Measurements from ENCODE around the gene HOXB3.

The HOXB3 gene

GRCh38 chr17:48577330-48577945, 12.6 kb downstream of the HOXB3 start (continued):
- TF ChIP-seq GLIS2 (tag by site-specific recombination; IDR thresholded peaks at IDR 0.05): peak; percentile 59
- TF ChIP-seq ZNF660 (tag by site-specific recombination; IDR thresholded peaks at IDR 0.05): peak; percentile 82; the same call in 1 of the 2 replicates
- peak; percentile 99 for TF ChIP-seq ZNF843 (tag by site-specific recombination; IDR thresholded peaks at IDR 0.05)
- no peak for TF ChIP-seq ZNF768 (tag by site-specific recombination; IDR thresholded peaks at IDR 0.05)
- TF ChIP-seq ZNF146 (tag by site-specific recombination; IDR thresholded peaks at IDR 0.05): 0 out of 2 replicates have a peak, but pooled peaks have one; percentile 17
- peak; percentile 91 for TF ChIP-seq ZNF580 (tag by site-specific recombination; IDR thresholded peaks at IDR 0.05)
- TF ChIP-seq ZBTB17 (tag by site-specific recombination; IDR thresholded peaks at IDR 0.05): peak; percentile 56
- TF ChIP-seq ZNF416 (tag by site-specific recombination; IDR thresholded peaks at IDR 0.05): no peak
- TF ChIP-seq ZBTB7A (tag by site-specific recombination; IDR thresholded peaks at IDR 0.05; ENCODE audit: low read depth): no peak; the same call in 1 of the 2 replicates
- TF ChIP-seq ZNF341 (tag by site-specific recombination; IDR thresholded peaks at IDR 0.05; ENCODE audit: low read depth): peak; percentile 60
- peak; percentile 92 for TF ChIP-seq ZIC2 (tag by site-specific recombination; IDR thresholded peaks at IDR 0.05)
- TF ChIP-seq ZNF610 (tag by site-specific recombination; IDR thresholded peaks at IDR 0.05; ENCODE audit: borderline replicate concordance): peak; percentile 73; the same call in 1 of the 2 replicates
- TF ChIP-seq KLF8 (tag by site-specific recombination; IDR thresholded peaks at IDR 0.05): peak; percentile 81
- 0 out of 2 replicates have a peak, but pooled peaks have one; percentile 9 for TF ChIP-seq ZNF37A (tag by site-specific recombination; IDR thresholded peaks at IDR 0.05)
- TF ChIP-seq ZNF239 (tag by site-specific recombination; IDR thresholded peaks at IDR 0.05): no peak
- TF ChIP-seq ZBTB21 (tag by site-specific recombination; IDR thresholded peaks at IDR 0.05): 0 out of 2 replicates have a peak, but pooled peaks have one; percentile 42
- TF ChIP-seq, protein P1, sequence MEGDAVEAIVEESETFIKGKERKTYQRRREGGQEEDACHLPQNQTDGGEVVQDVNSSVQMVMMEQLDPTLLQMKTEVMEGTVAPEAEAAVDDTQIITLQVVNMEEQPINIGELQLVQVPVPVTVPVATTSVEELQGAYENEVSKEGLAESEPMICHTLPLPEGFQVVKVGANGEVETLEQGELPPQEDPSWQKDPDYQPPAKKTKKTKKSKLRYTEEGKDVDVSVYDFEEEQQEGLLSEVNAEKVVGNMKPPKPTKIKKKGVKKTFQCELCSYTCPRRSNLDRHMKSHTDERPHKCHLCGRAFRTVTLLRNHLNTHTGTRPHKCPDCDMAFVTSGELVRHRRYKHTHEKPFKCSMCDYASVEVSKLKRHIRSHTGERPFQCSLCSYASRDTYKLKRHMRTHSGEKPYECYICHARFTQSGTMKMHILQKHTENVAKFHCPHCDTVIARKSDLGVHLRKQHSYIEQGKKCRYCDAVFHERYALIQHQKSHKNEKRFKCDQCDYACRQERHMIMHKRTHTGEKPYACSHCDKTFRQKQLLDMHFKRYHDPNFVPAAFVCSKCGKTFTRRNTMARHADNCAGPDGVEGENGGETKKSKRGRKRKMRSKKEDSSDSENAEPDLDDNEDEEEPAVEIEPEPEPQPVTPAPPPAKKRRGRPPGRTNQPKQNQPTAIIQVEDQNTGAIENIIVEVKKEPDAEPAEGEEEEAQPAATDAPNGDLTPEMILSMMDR (tag by site-specific recombination; IDR thresholded peaks at IDR 0.05): no peak
- TF ChIP-seq, protein P2, sequence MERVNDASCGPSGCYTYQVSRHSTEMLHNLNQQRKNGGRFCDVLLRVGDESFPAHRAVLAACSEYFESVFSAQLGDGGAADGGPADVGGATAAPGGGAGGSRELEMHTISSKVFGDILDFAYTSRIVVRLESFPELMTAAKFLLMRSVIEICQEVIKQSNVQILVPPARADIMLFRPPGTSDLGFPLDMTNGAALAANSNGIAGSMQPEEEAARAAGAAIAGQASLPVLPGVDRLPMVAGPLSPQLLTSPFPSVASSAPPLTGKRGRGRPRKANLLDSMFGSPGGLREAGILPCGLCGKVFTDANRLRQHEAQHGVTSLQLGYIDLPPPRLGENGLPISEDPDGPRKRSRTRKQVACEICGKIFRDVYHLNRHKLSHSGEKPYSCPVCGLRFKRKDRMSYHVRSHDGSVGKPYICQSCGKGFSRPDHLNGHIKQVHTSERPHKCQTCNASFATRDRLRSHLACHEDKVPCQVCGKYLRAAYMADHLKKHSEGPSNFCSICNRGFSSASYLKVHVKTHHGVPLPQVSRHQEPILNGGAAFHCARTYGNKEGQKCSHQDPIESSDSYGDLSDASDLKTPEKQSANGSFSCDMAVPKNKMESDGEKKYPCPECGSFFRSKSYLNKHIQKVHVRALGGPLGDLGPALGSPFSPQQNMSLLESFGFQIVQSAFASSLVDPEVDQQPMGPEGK (tag by site-specific recombination; IDR thresholded peaks at IDR 0.05): peak; percentile 92
- peak; percentile 92 for TF ChIP-seq ZBTB8A (tag by site-specific recombination; IDR thresholded peaks at IDR 0.05)
- peak; percentile 95 for TF ChIP-seq BCL11B (tag by site-specific recombination; IDR thresholded peaks at IDR 0.05; ENCODE audit: low read depth)
- TF ChIP-seq ZNF223 (tag by site-specific recombination; IDR thresholded peaks at IDR 0.05): peak; percentile 30; the same call in 1 of the 2 replicates
- TF ChIP-seq ZNF585B (tag by site-specific recombination; IDR thresholded peaks at IDR 0.05): no peak
- no peak for TF ChIP-seq SETDB1 (IDR thresholded peaks at IDR 0.05; ENCODE audit: insufficient read length, low read length)
- TF ChIP-seq ZNF114 (tag by site-specific recombination; IDR thresholded peaks at IDR 0.05): no peak
- TF ChIP-seq, protein P3, sequence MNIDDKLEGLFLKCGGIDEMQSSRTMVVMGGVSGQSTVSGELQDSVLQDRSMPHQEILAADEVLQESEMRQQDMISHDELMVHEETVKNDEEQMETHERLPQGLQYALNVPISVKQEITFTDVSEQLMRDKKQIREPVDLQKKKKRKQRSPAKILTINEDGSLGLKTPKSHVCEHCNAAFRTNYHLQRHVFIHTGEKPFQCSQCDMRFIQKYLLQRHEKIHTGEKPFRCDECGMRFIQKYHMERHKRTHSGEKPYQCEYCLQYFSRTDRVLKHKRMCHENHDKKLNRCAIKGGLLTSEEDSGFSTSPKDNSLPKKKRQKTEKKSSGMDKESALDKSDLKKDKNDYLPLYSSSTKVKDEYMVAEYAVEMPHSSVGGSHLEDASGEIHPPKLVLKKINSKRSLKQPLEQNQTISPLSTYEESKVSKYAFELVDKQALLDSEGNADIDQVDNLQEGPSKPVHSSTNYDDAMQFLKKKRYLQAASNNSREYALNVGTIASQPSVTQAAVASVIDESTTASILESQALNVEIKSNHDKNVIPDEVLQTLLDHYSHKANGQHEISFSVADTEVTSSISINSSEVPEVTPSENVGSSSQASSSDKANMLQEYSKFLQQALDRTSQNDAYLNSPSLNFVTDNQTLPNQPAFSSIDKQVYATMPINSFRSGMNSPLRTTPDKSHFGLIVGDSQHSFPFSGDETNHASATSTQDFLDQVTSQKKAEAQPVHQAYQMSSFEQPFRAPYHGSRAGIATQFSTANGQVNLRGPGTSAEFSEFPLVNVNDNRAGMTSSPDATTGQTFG (tag by site-specific recombination; IDR thresholded peaks at IDR 0.05; ENCODE audit: borderline replicate concordance): no peak
- TF ChIP-seq, protein P4, sequence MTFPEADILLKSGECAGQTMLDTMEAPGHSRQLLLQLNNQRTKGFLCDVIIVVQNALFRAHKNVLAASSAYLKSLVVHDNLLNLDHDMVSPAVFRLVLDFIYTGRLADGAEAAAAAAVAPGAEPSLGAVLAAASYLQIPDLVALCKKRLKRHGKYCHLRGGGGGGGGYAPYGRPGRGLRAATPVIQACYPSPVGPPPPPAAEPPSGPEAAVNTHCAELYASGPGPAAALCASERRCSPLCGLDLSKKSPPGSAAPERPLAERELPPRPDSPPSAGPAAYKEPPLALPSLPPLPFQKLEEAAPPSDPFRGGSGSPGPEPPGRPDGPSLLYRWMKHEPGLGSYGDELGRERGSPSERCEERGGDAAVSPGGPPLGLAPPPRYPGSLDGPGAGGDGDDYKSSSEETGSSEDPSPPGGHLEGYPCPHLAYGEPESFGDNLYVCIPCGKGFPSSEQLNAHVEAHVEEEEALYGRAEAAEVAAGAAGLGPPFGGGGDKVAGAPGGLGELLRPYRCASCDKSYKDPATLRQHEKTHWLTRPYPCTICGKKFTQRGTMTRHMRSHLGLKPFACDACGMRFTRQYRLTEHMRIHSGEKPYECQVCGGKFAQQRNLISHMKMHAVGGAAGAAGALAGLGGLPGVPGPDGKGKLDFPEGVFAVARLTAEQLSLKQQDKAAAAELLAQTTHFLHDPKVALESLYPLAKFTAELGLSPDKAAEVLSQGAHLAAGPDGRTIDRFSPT (tag by site-specific recombination; IDR thresholded peaks at IDR 0.05): peak; percentile 81
- peak; percentile 96 for TF ChIP-seq KLF7 (tag by site-specific recombination; IDR thresholded peaks at IDR 0.05; ENCODE audit: borderline replicate concordance)
- TF ChIP-seq ZNF433 (tag by site-specific recombination; IDR thresholded peaks at IDR 0.05; ENCODE audit: low read depth): no peak
- TF ChIP-seq ZNF530 (tag by site-specific recombination; IDR thresholded peaks at IDR 0.05; ENCODE audit: low read depth): no peak
- TF ChIP-seq ZNF544 (tag by site-specific recombination; IDR thresholded peaks at IDR 0.05): no peak
- TF ChIP-seq ZNF175 (tag by site-specific recombination; IDR thresholded peaks at IDR 0.05): no peak

All from HEK293 (cell line).